HEK293T (cell line): Measurements from ENCODE around the gene PANX2.
"Not testable (repeated sequence)": the region's sequence is repeated elsewhere in the genome, so short reads cannot be mapped to it uniquely, and the experiment has no call there.

Source experiments
- CTCF ChIA-PET: fragments of 350-600 bp; formaldehyde crosslinking; extraction: SDS; loops from one replicate; lab custom pipeline; 2021; ENCODE audit warnings: antibody characterized with exemption, inconsistent platforms; lab: Yijun Ruan, JAX
- POLR2A ChIA-PET: fragments of 350-600 bp; formaldehyde crosslinking; extraction: SDS; loops from one replicate; lab custom pipeline; 2020; ENCODE audit warnings: antibody characterized with exemption, inconsistent platforms; lab: Yijun Ruan, JAX
- DNase-seq: peaks from one replicate; pipeline ENCODE4 v3.0.0; 2012; ENCODE audit warnings: mixed read lengths; ENCODE audit errors: extremely low spot score
- ARNT ChIP-seq: fragments of 450-650 bp; IDR thresholded peaks from 2 replicates; pipeline ENCODE4 v1.6.1; 2017; ENCODE audit warnings: mild to moderate bottlenecking
- BHLHE40 ChIP-seq: fragments of 450-650 bp; IDR thresholded peaks from 2 replicates; pipeline ENCODE4 v1.6.1; 2016; ENCODE audit warnings: mild to moderate bottlenecking, moderate library complexity, borderline replicate concordance
- CTBP1 ChIP-seq: fragments of 450-650 bp; IDR thresholded peaks from 2 replicates; pipeline ENCODE4 v1.6.1; 2016; ENCODE audit warnings: borderline replicate concordance
- ELF4 ChIP-seq: fragments of 450-650 bp; IDR thresholded peaks from 2 replicates; pipeline ENCODE4 v1.6.1; 2017; ENCODE audit warnings: antibody characterized with exemption
- FOXA1 ChIP-seq: fragments of 450-650 bp; IDR thresholded peaks from 2 replicates; pipeline ENCODE4 v1.6.1; 2016; ENCODE audit warnings: mild to moderate bottlenecking
- FOXK2 ChIP-seq: fragments of 450-650 bp; IDR thresholded peaks from 2 replicates; pipeline ENCODE4 v1.6.1; 2016; ENCODE audit warnings: mild to moderate bottlenecking
- FOXM1 ChIP-seq: fragments of 450-650 bp; IDR thresholded peaks from 2 replicates; pipeline ENCODE4 v1.6.1; 2017; ENCODE audit warnings: mild to moderate bottlenecking, borderline replicate concordance
- HDGF ChIP-seq: fragments of 450-650 bp; IDR thresholded peaks from 2 replicates; pipeline ENCODE4 v1.6.1; 2017; ENCODE audit warnings: antibody characterized with exemption, borderline replicate concordance
- L3MBTL2 ChIP-seq: fragments of 450-650 bp; conservative IDR thresholded peaks from 2 replicates; pipeline ENCODE4 v1.6.1; 2016; ENCODE audit warnings: mild to moderate bottlenecking
- LEF1 ChIP-seq: fragments of 450-650 bp; IDR thresholded peaks from 2 replicates; pipeline ENCODE4 v1.6.1; 2017; ENCODE audit warnings: mild to moderate bottlenecking, borderline replicate concordance
- NFRKB ChIP-seq: fragments of 450-650 bp; IDR thresholded peaks from 2 replicates; pipeline ENCODE4 v1.6.1; 2016; ENCODE audit warnings: mild to moderate bottlenecking, moderate library complexity
- PKNOX1 ChIP-seq: fragments of 450-650 bp; IDR thresholded peaks from 2 replicates; pipeline ENCODE4 v1.6.1; 2016
- SP1 ChIP-seq: fragments of 450-650 bp; IDR thresholded peaks from 2 replicates; pipeline ENCODE4 v1.6.1; 2017
- SUZ12 ChIP-seq: fragments of 450-650 bp; IDR thresholded peaks from 2 replicates; pipeline ENCODE4 v1.6.1; 2016; ENCODE audit warnings: mild to moderate bottlenecking
- TARDBP ChIP-seq: fragments of 450-650 bp; IDR thresholded peaks from 2 replicates; pipeline ENCODE4 v1.6.1; 2016
- ZNF384 ChIP-seq: fragments of 450-650 bp; IDR thresholded peaks from 2 replicates; pipeline ENCODE4 v1.6.1; 2016

Gene PANX2

GRCh38 chr22:50161508-50162390 lies 8.8 kb upstream of the PANX2 start:
- POLR2A ChIA-PET, result no interaction called here
- TF ChIP-seq FOXA1 (no peak), ARNT (no peak), NFRKB (no peak), SP1 (no peak)
- CTCF ChIA-PET, result interaction anchor here (1.1 kb wide), 1 partner anchor 71 kb away, joined by 6 read pairs; no protein-coding TSS in a partner anchor
- no peak for DNase-seq

- ChIA-PET CTCF (no interaction called here), POLR2A (no interaction called here)
- no peak for DNase-seq
- TF ChIP-seq L3MBTL2 (no peak), SUZ12 (no peak), SP1 (no peak), FOXA1 (no peak), FOXK2 (no peak), ARNT (no peak), NFRKB (no peak), BHLHE40 (no peak), PKNOX1 (no peak)
Measured at GRCh38 chr22:50162391-50162956, 8.1 kb upstream of the PANX2 start.

GRCh38 chr22:50165436-50166123 lies 5.0 kb upstream of the PANX2 start:
- ChIA-PET POLR2A (no interaction called here), CTCF (no interaction called here)
- TF ChIP-seq HDGF (no peak), CTBP1 (no peak), BHLHE40 (no peak), SUZ12 (no peak), SP1 (no peak), ARNT (no peak), NFRKB (no peak), FOXA1 (no peak), FOXM1 (no peak), PKNOX1 (no peak), FOXK2 (no peak)
- DNase-seq, result no peak

GRCh38 chr22:50167689-50168489 lies 2.6 kb upstream of the PANX2 start:
- ChIA-PET POLR2A (no interaction called here), CTCF (no interaction called here)
- TF ChIP-seq ZNF384 (no peak), TARDBP (no peak), ELF4 (no peak), PKNOX1 (no peak), LEF1 (no peak), FOXA1 (no peak), CTBP1 (no peak), L3MBTL2 (no peak), SP1 (no peak), BHLHE40 (no peak), FOXM1 (no peak), HDGF (no peak)

GRCh38 chr22:50168490-50169180 lies 1.9 kb upstream of the PANX2 start:
- DNase-seq, CTCF ChIA-PET, POLR2A ChIA-PET: not testable (repeated sequence)

More at GRCh38 chr22:50167689-50168489, 2.6 kb upstream of the PANX2 start:
- DNase-seq, result no peak
